ENCODE measurements around the gene SPTY2D1.

SPTY2D1 gene

DNA sequence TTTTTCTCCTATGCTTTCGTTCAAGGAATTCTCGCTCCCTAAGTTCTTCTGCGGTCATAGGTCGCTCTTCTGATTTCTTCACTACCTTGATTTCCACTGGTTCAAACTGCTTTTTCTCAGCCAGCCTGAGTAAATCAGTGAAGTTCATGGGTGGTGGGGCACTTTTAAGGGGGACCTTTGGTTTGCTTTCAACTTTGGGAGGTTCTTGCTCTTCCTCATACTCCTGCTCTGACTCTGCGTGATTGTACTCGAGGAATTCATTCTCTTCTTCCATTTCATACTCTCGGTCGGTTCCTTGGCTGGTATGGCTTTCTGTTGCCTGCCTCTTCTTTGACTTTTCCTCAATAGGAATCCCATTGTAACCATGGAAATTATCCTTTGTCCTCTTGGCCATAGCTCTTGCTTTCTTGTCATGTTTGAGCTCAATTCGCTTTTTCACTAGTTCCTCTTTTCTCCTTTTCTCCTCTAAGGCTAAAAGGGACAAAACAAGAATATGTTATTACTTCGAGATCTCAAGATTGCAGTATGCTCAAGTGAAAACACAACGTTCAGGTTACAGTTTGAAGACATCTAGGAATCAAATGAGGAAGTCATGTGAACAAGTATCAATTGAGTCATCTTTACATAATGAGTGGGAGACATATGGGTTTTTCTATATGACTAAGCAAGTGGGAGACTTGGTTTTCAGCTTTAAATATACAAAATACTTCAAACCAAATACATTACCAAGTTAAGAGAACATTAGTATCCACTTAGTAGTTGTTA lies 18.3 kb downstream of the SPTY2D1 start:
- TF ChIP-seq CTCF (IDR thresholded peaks at IDR 0.05; ENCODE audit: extremely low read depth, missing control alignments): no peak
- DNase-seq (ENCODE audit: low spot score): peak; percentile 75

DNA sequence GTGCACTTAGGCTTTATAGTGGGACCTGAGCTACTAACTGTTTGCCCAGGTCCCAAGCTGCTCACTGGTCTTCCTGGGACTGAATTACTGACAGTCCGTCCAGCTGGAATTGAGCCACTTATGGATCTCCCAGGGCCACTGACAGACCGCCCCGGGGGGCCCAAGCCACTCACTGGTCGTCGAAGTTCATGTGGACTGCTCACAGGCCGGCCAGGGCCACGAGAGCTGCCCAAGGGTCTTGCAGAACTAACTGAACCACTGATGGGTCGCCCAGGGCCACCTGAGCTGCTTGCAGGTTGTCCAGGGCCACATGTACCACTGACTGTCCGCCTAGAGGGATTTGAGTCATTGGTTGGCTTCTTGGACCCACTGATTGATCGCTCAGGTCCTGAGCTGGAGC lies 19.5 kb downstream of the SPTY2D1 start:
- no peak for TF ChIP-seq CTCF (IDR thresholded peaks at IDR 0.05; ENCODE audit: extremely low read depth, missing control alignments)

GRCh38 chr11:18612394-18612793 lies 21.7 kb downstream of the SPTY2D1 start:
- TF ChIP-seq CTCF (IDR thresholded peaks at IDR 0.05; ENCODE audit: extremely low read depth, missing control alignments): no peak
- no peak for DNase-seq (ENCODE audit: low spot score)

More for the DNA sequence above, 19.5 kb downstream of the SPTY2D1 start:
- no peak for DNase-seq (ENCODE audit: low spot score)

DNA sequence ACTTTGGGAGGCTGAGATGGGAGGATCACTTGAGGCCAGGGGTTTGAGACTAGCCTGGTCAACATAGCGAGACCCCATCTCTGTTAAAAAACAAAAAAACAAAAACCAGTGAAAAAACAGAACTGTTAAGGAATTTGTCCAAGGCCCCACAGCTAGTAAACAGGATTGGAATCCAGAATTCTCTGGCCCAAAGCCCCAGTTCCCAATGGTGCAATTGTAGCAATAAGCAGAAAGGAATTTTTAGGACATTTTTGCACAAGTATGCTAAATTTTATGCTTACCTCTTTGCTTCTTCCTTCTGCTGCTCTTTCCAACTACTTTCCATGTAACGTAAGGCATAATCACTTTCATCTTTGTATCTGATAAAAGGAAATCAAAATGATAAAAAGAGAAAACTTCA lies 22.9 kb downstream of the SPTY2D1 start:
- no peak for DNase-seq (ENCODE audit: low spot score)
- TF ChIP-seq CTCF (IDR thresholded peaks at IDR 0.05; ENCODE audit: extremely low read depth, missing control alignments): no peak

DNA sequence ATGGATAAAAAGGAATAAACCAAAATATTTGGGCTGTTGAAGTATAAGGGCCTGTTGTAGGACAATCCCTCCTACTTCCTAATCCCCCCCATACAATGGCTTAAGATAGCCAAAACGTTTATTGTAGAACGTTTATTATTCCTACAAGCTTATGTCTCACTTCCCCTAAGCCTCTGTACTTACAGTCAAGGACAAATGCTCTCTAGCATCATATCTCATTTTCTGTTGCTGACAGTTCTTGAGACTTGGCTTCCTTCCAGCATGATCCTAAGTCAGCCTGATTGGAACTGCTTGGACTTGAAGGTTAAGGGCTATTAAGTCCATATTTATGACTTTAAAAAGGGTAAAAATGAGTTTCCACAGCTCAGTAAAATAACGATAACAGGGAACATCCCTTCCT lies 25.8 kb downstream of the SPTY2D1 start:
- no peak for TF ChIP-seq CTCF (IDR thresholded peaks at IDR 0.05; ENCODE audit: extremely low read depth, missing control alignments)
- no peak for DNase-seq (ENCODE audit: low spot score)

- TF ChIP-seq CTCF (IDR thresholded peaks at IDR 0.05; ENCODE audit: extremely low read depth, missing control alignments): no peak
- no peak for DNase-seq (ENCODE audit: low spot score)
These were observed 33.1 kb downstream of the SPTY2D1 start for GRCh38 chr11:18600915-18601569.

DNA sequence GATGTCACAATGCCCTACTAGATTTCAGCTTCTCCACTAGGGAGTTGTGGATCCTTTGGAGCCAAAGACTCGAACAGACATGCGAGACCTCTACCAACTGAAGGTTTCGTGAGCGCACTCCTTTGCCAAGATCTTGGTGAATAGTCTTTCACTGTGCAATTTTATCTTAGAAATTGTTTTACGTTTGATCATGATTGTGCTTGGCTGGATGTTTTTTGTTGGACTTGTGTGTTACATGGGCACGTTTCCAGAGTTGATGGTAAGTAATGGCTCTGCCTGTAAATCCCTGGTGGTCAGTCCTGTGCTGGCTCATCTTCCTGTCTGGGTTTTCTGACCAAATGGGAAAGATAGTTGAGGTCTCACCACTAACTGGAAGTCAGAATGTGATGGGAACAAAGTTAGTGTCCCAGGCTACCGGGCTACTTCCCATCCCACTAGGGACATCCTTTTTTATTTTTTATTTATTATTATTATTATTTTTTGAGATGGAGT lies 34.4 kb downstream of the SPTY2D1 start, which contains the start of gene MISFA:
TSS of gene MISFA (plus strand) at position 51 of the 492 bp plus-strand sequence. CDS start at position 191, 140 bp downstream.
- no peak for DNase-seq (ENCODE audit: low spot score)
- no peak for TF ChIP-seq CTCF (IDR thresholded peaks at IDR 0.05; ENCODE audit: extremely low read depth, missing control alignments)

Data from GM20000 (cell line).